Measurements from ENCODE around the gene UBE2S.

UBE2S gene

DNA sequence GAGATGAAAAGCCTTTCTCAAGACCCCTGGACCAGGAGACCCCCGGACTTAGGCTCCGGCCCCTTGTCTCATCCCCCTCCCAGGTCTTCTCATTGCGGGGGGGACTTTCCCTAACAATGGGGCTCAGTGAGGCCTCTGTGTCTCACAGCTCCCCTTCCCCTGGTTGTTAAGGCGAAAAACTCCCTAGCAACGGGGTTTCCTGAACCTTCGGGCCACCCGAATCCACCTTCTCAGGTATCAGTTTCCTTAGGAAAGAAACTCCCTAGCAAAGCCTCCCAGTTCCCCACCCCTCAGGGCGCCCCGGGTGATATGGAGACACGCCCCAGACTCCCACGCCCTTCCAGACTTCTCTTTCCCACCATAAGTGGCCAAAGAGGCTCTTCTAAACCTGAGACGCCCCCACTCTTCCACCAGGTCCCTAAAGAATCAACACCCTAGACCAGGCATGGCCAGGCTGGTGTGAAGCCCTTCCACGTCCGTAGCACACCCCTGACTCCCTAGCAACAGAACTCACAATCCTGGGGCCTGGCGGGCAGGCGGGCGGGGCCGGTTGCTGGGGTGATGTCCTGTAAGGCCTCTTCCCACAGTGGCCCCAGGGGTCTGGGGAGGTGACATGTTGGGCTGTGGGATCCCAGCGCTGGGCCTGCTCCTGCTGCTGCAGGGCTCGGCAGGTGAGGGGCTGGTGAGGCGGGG, 31.2 kb downstream of the UBE2S start, which contains the start of gene TMEM190:
Gene TMEM190, plus strand, starts transcription at position 586 of the 693 bp plus-strand sequence. Its CDS starts 28 bp downstream, at position 614.
- Histone ChIP-seq H3K9me3 (ENCODE audit: low read depth, low read length) (no peaks in the 10 kb centered on the region), H3K4me3 (no peak within 1 kb of the TSS), H3K9ac (ENCODE audit: insufficient read length) (no peak within 1 kb of the TSS), H3K36me3 (ENCODE audit: insufficient read depth, low read length) (no peaks in the 10 kb centered on the region), H3K27ac (no peak within 1 kb of the TSS)
- TF ChIP-seq POLR2AphosphoS5 (IDR thresholded peaks at IDR 0.05; ENCODE audit: borderline replicate concordance, low read depth, low read length): no peak
- no peak for TF ChIP-seq FOXP2 (optimal IDR thresholded peaks at IDR 0.05; ENCODE audit: control extremely low read depth, extremely low read length, insufficient read depth)
- no peak for TF ChIP-seq EZH2 (IDR thresholded peaks at IDR 0.05)
- DNase-seq (ENCODE audit: low read depth, low spot score): no peak

DNA sequence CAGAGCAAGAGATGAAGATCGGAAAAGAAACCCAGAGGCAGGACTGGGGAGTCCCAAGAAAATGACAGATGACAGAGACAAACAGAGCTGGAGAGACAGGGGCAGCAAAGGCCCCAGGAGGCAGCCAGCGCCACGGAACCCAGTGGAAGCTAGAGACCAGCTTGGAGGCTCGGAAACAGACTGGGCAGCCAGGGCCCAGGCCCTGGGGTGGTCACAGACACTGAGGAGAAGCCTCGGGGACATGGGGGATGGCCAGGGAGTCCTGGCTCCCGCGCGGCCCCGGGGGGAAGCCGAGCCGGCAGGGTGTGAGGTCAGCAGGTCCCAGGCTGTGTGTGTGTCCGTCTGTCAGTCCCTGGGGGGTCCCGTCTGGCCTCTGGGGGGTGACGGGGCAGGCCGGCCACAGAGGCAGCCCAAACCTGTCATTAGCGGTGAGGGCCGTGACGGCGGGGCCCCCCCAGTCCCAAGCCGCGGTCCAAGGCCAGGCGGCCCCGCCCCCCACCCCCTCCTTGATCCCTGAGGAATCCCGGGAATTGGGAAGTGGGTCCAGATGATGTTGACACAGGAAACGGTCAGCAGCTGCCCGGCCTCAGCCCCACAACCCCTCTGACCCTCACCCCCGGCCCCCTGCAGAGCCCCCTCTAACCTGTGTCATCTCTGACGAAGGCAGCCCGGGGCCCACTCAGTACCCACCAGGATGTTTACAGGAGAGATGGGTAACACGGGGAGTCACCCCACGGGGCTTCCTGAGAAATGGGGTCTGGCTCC, 33.4 kb downstream of the UBE2S start:
- no peak for TF ChIP-seq POLR2AphosphoS5 (IDR thresholded peaks at IDR 0.05; ENCODE audit: borderline replicate concordance, low read depth, low read length)
- TF ChIP-seq EZH2 (IDR thresholded peaks at IDR 0.05): no peak
- TF ChIP-seq FOXP2 (optimal IDR thresholded peaks at IDR 0.05; ENCODE audit: control extremely low read depth, extremely low read length, insufficient read depth): no peak
- no peak for DNase-seq (ENCODE audit: low read depth, low spot score)
- no peak overlapping the region for H3K4me3 ChIP-seq
- no peaks in the 10 kb centered on the region for H3K9me3 ChIP-seq (ENCODE audit: low read depth, low read length)
- no peak overlapping the region for H3K9ac ChIP-seq (ENCODE audit: insufficient read length)
- H3K27ac ChIP-seq: no peak overlapping the region
- no peaks in the 10 kb centered on the region for H3K36me3 ChIP-seq (ENCODE audit: insufficient read depth, low read length)

DNA sequence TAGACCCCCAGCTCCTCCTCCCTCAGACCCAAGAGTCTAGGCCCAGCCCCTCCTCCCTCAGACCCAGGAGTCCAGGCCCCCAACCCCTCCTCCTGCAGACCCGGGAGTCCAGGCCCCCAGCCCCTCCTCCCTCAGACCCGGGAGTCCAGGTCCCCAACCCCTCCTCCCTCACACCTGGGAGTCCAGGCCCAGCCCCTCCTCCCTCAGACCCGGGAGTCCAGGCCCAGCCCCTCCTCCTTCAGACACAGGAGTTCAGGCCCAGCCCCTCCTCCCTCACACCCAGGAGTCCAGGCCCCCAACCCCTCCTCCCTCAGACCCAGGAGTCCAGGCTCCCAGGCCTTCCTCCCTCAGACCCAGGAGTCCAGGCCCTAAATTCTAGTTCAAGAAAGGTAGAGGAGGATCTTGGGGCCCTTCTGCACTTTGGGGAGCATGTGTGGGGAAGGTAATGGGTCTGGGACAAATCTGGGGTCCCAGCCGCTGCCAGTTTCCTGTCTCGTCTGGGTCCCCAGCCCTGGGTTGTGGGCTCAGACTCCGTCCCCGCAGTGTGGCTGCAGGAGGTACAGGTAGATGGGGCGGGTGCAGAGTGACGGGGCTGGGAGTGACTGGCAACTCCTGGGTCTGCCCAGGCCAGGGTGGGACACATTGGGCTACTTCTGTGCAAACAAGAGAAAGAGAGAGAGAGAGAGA, 34.1 kb downstream of the UBE2S start:
- no peak overlapping the region for H3K9ac ChIP-seq (ENCODE audit: insufficient read length)
- no peak for TF ChIP-seq POLR2AphosphoS5 (IDR thresholded peaks at IDR 0.05; ENCODE audit: borderline replicate concordance, low read depth, low read length)
- TF ChIP-seq EZH2 (IDR thresholded peaks at IDR 0.05): no peak
- no peak for DNase-seq (ENCODE audit: low read depth, low spot score)
- no peak overlapping the region for H3K27ac ChIP-seq
- H3K9me3 ChIP-seq (ENCODE audit: low read depth, low read length): no peaks in the 10 kb centered on the region
- no peak overlapping the region for H3K4me3 ChIP-seq
- no peaks in the 10 kb centered on the region for H3K36me3 ChIP-seq (ENCODE audit: insufficient read depth, low read length)

DNA sequence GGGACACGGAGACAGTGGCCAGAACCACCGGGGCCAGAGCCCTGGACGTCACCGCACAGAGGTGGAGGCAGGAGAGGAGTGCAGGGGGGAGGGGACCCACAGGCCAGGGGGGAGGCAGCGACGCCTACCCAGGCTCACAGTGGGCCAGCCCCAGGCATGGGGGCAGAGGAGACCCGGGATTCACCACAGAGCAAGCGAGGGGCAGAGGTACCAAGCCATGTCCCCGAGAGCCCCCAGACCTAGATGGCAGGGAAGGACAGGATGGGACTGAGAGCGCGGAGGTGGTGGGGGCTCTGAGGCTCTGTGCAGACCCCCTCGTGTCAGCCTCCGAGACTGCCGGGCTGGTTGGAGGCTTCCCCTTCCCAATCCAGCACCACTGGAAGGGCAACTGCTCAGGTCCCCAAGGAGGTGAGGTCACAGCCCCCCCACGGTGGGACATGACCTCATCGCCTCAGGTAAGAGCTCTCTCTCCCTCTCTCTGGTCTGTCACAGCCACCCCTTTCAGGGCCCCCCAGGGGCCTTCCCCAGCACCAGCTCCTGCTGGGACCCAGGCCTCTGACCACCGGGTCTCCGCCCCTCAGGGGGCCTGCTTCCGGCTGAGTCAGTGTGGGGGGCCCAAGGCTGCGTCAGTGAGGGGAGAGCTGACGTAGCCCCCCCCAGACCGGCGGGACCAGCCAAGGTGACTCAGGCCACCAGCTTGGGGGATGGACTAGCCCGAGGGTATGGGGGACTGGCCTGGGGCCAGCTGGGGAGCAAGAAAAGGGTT, 35.1 kb downstream of the UBE2S start:
- Histone ChIP-seq H3K27ac (no peak overlapping the region), H3K4me3 (no peak overlapping the region), H3K36me3 (ENCODE audit: insufficient read depth, low read length) (no peaks in the 10 kb centered on the region), H3K9ac (ENCODE audit: insufficient read length) (no peak overlapping the region), H3K9me3 (ENCODE audit: low read depth, low read length) (no peaks in the 10 kb centered on the region)
- TF ChIP-seq POLR2AphosphoS5 (IDR thresholded peaks at IDR 0.05; ENCODE audit: borderline replicate concordance, low read depth, low read length) (no peak), EZH2 (IDR thresholded peaks at IDR 0.05) (no peak), FOXP2 (optimal IDR thresholded peaks at IDR 0.05; ENCODE audit: control extremely low read depth, extremely low read length, insufficient read depth) (no peak)
- no peak for DNase-seq (ENCODE audit: low read depth, low spot score)

DNA sequence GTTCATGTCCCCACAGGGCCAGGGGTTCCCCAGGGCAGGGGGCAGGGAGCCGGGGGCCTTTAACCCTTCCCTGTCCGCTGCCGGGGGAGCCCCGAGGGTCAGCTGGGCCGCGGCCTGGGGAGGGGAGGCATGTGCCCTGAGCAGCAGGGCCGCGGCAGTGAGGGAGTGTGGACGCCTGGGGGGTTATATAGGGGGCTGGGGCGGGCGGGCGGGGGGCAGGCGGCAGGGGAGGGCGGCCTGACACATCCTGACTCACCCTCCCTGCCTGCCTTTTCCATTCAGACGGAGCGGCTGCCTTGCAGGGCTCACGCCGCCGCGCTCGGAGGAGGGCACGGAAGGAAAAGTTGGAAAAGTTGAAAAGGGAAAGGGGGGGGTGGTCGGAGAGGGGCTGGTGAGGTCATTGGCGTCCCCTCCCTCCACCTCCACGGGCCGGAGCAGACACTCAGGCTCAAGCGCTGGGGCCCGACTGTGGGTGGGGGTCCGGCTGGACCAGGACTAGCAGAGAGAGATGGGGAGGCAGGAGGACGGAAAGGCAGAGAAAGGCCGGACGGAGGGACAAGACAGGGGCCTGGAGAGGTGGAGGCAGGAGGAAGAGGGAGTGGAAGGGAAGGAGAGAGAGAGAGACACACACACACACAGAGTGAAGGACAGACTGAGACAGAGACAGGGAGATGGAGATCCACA, 37.1 kb downstream of the UBE2S start, which contains the start of gene IL11:
Gene IL11, minus strand, starts transcription at position 159 of the 684 bp plus-strand sequence. Its CDS starts 153 bp downstream, at position 6.
- no peak for DNase-seq (ENCODE audit: low read depth, low spot score)

DNA sequence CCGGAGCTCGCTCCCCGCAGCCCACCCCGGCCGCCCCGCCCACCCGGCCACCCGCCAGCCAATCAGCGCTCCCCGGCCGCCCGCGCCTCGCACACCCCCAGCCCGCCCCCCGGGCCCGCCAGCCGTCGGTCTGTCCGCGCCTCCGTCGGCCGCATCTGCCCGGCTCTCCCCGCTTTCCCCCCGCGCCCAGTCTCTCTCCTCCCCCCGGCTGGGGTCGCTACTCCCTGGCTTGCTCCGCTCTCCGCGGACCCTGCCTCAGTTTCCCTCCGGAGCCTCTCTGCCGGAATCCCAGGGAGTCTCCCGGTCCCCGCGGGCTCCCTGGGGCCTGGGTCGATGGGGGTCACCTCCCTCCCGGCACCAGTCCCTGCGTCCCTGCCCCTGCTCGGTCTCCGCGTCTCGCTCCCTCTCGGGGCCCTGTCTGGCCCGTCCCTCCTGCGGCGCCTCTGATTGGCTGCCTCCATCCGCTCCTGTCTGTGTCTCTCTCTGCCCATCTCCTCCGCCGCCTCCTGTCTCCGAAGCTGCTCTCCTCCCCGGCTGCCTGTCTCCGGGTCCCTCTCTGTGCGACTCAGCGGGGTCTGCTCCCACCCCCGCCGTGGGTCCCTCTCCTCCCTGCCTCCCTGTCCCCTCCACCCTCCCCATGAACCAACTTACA, 37.8 kb downstream of the UBE2S start:
- no peak overlapping the region for H3K27ac ChIP-seq
- no peak overlapping the region for H3K9ac ChIP-seq (ENCODE audit: insufficient read length)
- TF ChIP-seq POLR2AphosphoS5 (IDR thresholded peaks at IDR 0.05; ENCODE audit: borderline replicate concordance, low read depth, low read length) (no peak), EZH2 (IDR thresholded peaks at IDR 0.05) (no peak), FOXP2 (optimal IDR thresholded peaks at IDR 0.05; ENCODE audit: control extremely low read depth, extremely low read length, insufficient read depth) (no peak)
- DNase-seq (ENCODE audit: low read depth, low spot score): no peak
- H3K36me3 ChIP-seq (ENCODE audit: insufficient read depth, low read length): no peaks in the 10 kb centered on the region
- no peaks in the 10 kb centered on the region for H3K9me3 ChIP-seq (ENCODE audit: low read depth, low read length)
- H3K4me3 ChIP-seq: peak overlapping the region; percentile 74

More for the DNA sequence above, 37.1 kb downstream of the UBE2S start, which contains the start of gene IL11:
- Histone ChIP-seq H3K27ac (no peak within 1 kb of the TSS), H3K4me3 (peak within 1 kb of the TSS; percentile 74), H3K36me3 (ENCODE audit: insufficient read depth, low read length) (no peaks in the 10 kb centered on the region), H3K9me3 (ENCODE audit: low read depth, low read length) (no peaks in the 10 kb centered on the region), H3K9ac (ENCODE audit: insufficient read length) (no peak within 1 kb of the TSS)
- no peak for TF ChIP-seq EZH2 (IDR thresholded peaks at IDR 0.05)
- no peak for TF ChIP-seq FOXP2 (optimal IDR thresholded peaks at IDR 0.05; ENCODE audit: control extremely low read depth, extremely low read length, insufficient read depth)
- no peak for TF ChIP-seq POLR2AphosphoS5 (IDR thresholded peaks at IDR 0.05; ENCODE audit: borderline replicate concordance, low read depth, low read length)
